HepG2 (cell line): ENCODE data around the gene SAMMSON. TPM values are rescaled to one million over a fixed set of nuclear protein-coding genes. Genes with fewer than 3 reads are reported as not detected.

Experiments
- ATAC-seq: fragments of 200-7000 bp; cut with Tn5 transposase; 3 replicates; pipeline ENCODE4 v1.9.1; 2020; ENCODE audit warnings: mild to moderate bottlenecking, moderate library complexity
- BruUV-seq: library from RNA; stranded (reverse); fragments of 400-500 nt; replicated peaks from 2 replicates; lab custom pipeline; 2021; lab: Mats Ljungman, UMichigan
- CTCF ChIA-PET: fragments of 300-600 bp; formaldehyde crosslinking; extraction: SDS; loops from one replicate; lab custom pipeline; 2021; ENCODE audit warnings: low total read pairs, inconsistent platforms, low intra/inter-chr PET ratio; lab: Yijun Ruan, JAX
- POLR2A ChIA-PET: fragments of 350-600 bp; sonication (Branson Sonifier 250); formaldehyde crosslinking; loops from one replicate; lab custom pipeline; 2020; ENCODE audit warnings: antibody characterized with exemption, inconsistent platforms; lab: Yijun Ruan, JAX
- DNase-seq: peaks from one replicate; pipeline ENCODE4 v3.0.0-alpha.2; 2015; ENCODE audit warnings: low spot score
- FAIRE-seq: peaks from 3 replicates; lab custom pipeline; 2011; peaks lifted over from hg19 to GRCh38; lab: Jason Lieb, UNC
- H2AFZ ChIP-seq: one replicate; pipeline ENCODE4 v1.6.1; 2011; ENCODE audit warnings: low read length, inconsistent platforms
- H3K27ac ChIP-seq: fragments of 300-600 bp; 3 replicates; pipeline ENCODE4 v1.8.0; 2011; ENCODE audit warnings: mixed run types, mild to moderate bottlenecking, mixed read lengths, low read length, inconsistent platforms; ENCODE audit not compliant: insufficient read depth; ENCODE audit errors: extremely low read length
- H3K27me3 ChIP-seq, 2 experiments: fragments of 200-600 bp in 1 of 2; 2 replicates in 1 of 2; 3 replicates in 1 of 2; pipeline versions ENCODE4 v1.6.0 to v1.8.0; 2011; ENCODE audit warnings: low read length in 2 of 2, mild to moderate bottlenecking in 2 of 2, moderate library complexity in 2 of 2, inconsistent platforms in 1 of 2; ENCODE audit not compliant: insufficient read depth in 2 of 2, control insufficient read depth in 1 of 2
- H3K36me3 ChIP-seq, 2 experiments: fragments of 200-600 bp in 1 of 2; replicated peaks in 1 of 2; 2 replicates in 1 of 2; 3 replicates in 1 of 2; pipeline versions ENCODE4 v1.5.1 to v1.8.0; 2011; ENCODE audit warnings: low read length in 2 of 2, inconsistent platforms in 1 of 2; ENCODE audit not compliant: insufficient read depth in 2 of 2, control insufficient read depth in 1 of 2
- H3K4me1 ChIP-seq: 2 replicates; pipeline ENCODE4 v1.5.1; 2012; ENCODE audit warnings: low read length, inconsistent platforms; ENCODE audit not compliant: insufficient read depth
- H3K4me2 ChIP-seq: 2 replicates; pipeline ENCODE4 v1.6.0; 2011; ENCODE audit warnings: low read depth, low read length, inconsistent platforms
- H3K4me3 ChIP-seq, 3 experiments: fragments of 200-600 bp in 1 of 3; sonication (generic), shearing (Covaris generic) in 1 of 3; replicated peaks in 1 of 3; 2 replicates each; pipeline ENCODE4 v1.5.1; 2011 to 2016; ENCODE audit warnings: low read length in 3 of 3, inconsistent platforms in 2 of 3, low read depth in 2 of 3, mild to moderate bottlenecking in 2 of 3, control low read depth in 1 of 3, mixed read lengths in 1 of 3; ENCODE audit not compliant: insufficient read depth in 1 of 3
- H3K79me2 ChIP-seq: one replicate; pipeline ENCODE4 v1.6.1; 2011; ENCODE audit warnings: low read length, inconsistent platforms; ENCODE audit not compliant: insufficient read depth
- H3K9ac ChIP-seq: 2 replicates; pipeline ENCODE4 v1.6.0; 2011; ENCODE audit warnings: mild to moderate bottlenecking, low read depth, low read length, inconsistent platforms; ENCODE audit not compliant: insufficient read depth
- H3K9me3 ChIP-seq: 2 replicates; pipeline ENCODE4 v1.5.1; 2012; ENCODE audit warnings: mild to moderate bottlenecking, low read length
- H4K20me1 ChIP-seq: 2 replicates; pipeline ENCODE4 v1.6.0; 2011; ENCODE audit warnings: inconsistent platforms, mild to moderate bottlenecking, low read length, moderate library complexity; ENCODE audit not compliant: insufficient read depth
- HOXD1 ChIP-seq: sonication (generic); formaldehyde crosslinking; IDR thresholded peaks from 2 replicates; pipeline ENCODE4 v1.5.0; 2020; ENCODE audit warnings: missing genetic modification reagents
- NFYC ChIP-seq: IDR thresholded peaks from 2 replicates; pipeline ENCODE4 v1.6.1; 2016; ENCODE audit warnings: missing genetic modification reagents, missing compliant biosample characterization
- SMARCE1 ChIP-seq: fragments of 450-650 bp; IDR thresholded peaks from 2 replicates; pipeline ENCODE4 v1.6.1; 2017; ENCODE audit warnings: borderline replicate concordance
- ZNF652 ChIP-seq: IDR thresholded peaks from 2 replicates; pipeline ENCODE4 v1.6.1; 2016; ENCODE audit warnings: low read depth, borderline replicate concordance
- ZNF737 ChIP-seq: sonication (generic); formaldehyde crosslinking; IDR thresholded peaks from 2 replicates; pipeline ENCODE4 v1.5.0; 2020; ENCODE audit warnings: missing genetic modification reagents, mild to moderate bottlenecking, borderline replicate concordance
- in situ Hi-C: cut with HindIII; loops from 2 replicates; pipeline ENCODE4 v1.10.0; 2017; ENCODE audit warnings: low pct_unique_long_range_greater_than_20kb; ENCODE audit not compliant: extremely low pct_ligation_motif_present
- intact Hi-C: fragments of 100-400 bp; cut with micrococcal nuclease; formaldehyde crosslinking; loops from one replicate; pipeline ENCODE4 v1.10.0; 2022; ENCODE audit not compliant: unreplicated experiment
- polyA plus RNA-seq, 8 experiments: library from polyadenylated mRNA; depleted of rRNA in 3 of 8; stranded (reverse) in 7 of 8; unstranded in 1 of 8; fragments of >200 nt; fragmentation: Illumina TruSeq in 4 of 8; extraction: Trizol in 4 of 8; gene quantifications; 2 replicates each; pipeline versions ENCODE4 v1.2.1 to v1.2.3, GENCODE V29; 2011 to 2016; ENCODE audit warnings: low read depth in 4 of 8, missing spikeins in 1 of 8, mixed read lengths in 1 of 8; ENCODE audit not compliant: insufficient read depth in 1 of 8
- total RNA-seq, 5 experiments: library from RNA; depleted of rRNA; stranded (reverse); fragments of >200 nt; fragmentation: Illumina TruSeq; extraction: Trizol; gene quantifications; 2 replicates each; pipeline ENCODE4 v1.2.3, GENCODE V29; 2016; ENCODE audit warnings: low read depth in 1 of 5
- TF ChIP-seq, protein P1 (sequence below): IDR thresholded peaks from 2 replicates; pipeline ENCODE4 v1.6.1; 2016; ENCODE audit warnings: low read depth, control low read depth
- TF ChIP-seq, protein P2 (sequence below): sonication (generic); formaldehyde crosslinking; conservative IDR thresholded peaks from 2 replicates; pipeline ENCODE4 v1.8.0; 2022; ENCODE audit warnings: mild to moderate bottlenecking, moderate library complexity, missing genetic modification reagents

Gene SAMMSON
- total and polyA plus RNA-seq, 2 of the 13 experiments (the other 11 are each of a cell fraction or from before 2014, with no cell fraction given), result not detected

DNA sequence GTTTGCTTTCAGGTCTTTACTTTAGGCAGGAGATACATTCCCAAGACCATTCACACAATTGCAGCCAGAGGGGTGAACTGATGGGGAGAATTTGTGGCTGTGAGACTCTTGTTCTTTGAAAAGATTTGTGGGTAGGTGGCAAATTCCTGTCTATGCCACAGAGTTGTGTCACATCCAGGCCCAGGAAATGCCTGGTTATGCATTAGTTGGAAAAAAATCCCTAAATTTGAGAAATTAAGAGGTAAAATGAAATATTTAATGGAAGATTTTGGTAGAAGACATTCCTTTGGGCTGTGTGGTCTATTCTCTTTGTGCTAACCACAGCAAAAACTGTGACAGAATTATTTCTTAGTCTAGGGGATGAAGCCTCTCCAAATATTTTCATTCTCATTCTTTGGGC, 28.8 kb downstream of the SAMMSON start:
- Histone ChIP-seq H3K4me2 (no peak overlapping the region), H3K9ac (no peak overlapping the region), H3K4me3 (no peak overlapping the region), H2AFZ (no peak overlapping the region), H3K36me3 (no peaks in the 10 kb centered on the region), H3K79me2 (no peaks in the 10 kb centered on the region), H3K9me3 (no peaks in the 10 kb centered on the region), H3K27me3 (no peaks in the 10 kb centered on the region), H3K4me1 (no peaks in the 10 kb centered on the region), H4K20me1 (no peaks in the 10 kb centered on the region), H3K27ac (no peak overlapping the region)
- no TSS peak for BruUV-seq
- intact Hi-C loops, result no loop called here
- TF ChIP-seq ZNF737 (CRISPR knock-in tag) (no peak), ZNF652 (no peak), HOXD1 (CRISPR knock-in tag) (no peak), SMARCE1 (no peak), NFYC (CRISPR knock-in tag) (no peak)
- TF ChIP-seq, protein P1, sequence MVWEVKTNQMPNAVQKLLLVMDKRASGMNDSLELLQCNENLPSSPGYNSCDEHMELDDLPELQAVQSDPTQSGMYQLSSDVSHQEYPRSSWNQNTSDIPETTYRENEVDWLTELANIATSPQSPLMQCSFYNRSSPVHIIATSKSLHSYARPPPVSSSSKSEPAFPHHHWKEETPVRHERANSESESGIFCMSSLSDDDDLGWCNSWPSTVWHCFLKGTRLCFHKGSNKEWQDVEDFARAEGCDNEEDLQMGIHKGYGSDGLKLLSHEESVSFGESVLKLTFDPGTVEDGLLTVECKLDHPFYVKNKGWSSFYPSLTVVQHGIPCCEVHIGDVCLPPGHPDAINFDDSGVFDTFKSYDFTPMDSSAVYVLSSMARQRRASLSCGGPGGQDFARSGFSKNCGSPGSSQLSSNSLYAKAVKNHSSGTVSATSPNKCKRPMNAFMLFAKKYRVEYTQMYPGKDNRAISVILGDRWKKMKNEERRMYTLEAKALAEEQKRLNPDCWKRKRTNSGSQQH, result no peak
- TF ChIP-seq, protein P2, sequence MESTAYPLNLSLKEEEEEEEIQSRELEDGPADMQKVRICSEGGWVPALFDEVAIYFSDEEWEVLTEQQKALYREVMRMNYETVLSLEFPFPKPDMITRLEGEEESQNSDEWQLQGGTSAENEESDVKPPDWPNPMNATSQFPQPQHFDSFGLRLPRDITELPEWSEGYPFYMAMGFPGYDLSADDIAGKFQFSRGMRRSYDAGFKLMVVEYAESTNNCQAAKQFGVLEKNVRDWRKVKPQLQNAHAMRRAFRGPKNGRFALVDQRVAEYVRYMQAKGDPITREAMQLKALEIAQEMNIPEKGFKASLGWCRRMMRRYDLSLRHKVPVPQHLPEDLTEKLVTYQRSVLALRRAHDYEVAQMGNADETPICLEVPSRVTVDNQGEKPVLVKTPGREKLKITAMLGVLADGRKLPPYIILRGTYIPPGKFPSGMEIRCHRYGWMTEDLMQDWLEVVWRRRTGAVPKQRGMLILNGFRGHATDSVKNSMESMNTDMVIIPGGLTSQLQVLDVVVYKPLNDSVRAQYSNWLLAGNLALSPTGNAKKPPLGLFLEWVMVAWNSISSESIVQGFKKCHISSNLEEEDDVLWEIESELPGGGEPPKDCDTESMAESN (CRISPR knock-in tag), result no peak
- FAIRE-seq (no peak), DNase-seq (no peak), ATAC-seq (no peak)
- POLR2A ChIA-PET, result no interaction called here
- in situ Hi-C loops, result no loop called here
- CTCF ChIA-PET, result no interaction called here
